ENCODE measurements around the gene TAGAP.

DNA sequence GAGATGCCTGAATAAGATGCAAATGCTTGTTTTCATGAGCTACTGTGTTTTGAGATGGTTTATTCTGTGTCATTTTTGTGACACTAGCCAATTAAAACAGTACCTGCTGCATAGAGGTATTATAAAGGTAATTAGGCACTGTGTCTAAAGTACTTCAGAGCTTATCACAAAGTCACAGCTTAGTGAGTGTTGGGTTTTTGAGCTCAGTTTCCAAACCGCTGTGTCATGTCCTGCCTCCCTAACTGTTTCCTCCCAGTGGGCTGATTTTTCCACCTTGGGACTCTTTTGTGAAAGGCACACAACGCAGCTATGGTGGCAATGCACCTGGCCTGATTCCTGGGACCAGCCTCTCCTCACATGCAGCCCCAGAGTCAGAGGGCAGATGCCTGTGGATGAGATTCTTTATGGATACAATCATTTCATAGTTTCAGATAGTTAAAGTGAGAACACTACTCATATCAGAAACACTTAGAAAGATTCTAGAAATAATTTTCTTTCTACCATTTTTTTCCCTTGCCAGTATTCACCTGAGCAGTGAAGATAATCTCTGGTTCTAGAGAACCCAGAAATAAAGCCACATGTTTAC is 41.3 kb upstream of the TAGAP start:
- TF ChIP-seq CTCF (IDR thresholded peaks at IDR 0.05; ENCODE audit: insufficient read depth, low read length, poor library complexity, severe bottlenecking) (no peak), EZH2phosphoT487 (conservative IDR thresholded peaks at IDR 0.05; ENCODE audit: low read length) (no peak)

Measured in SU-DHL-6 (cell line).